Ascending aorta (tissue), 2 donors: ENCODE measurements around the gene RNPC3. TPM values are rescaled to one million over a fixed set of nuclear protein-coding genes. Genes with fewer than 3 reads are reported as not detected.

Source experiments
- DNase-seq, 2 donors: peaks; one replicate each; pipeline ENCODE4 v3.0.0-alpha.2; 2019; ENCODE audit warnings: low spot score in 2 of 2
- H3K27ac ChIP-seq, 2 donors: fragments of 200-600 bp; sonication (generic); one replicate each; pipeline ENCODE4 v1.5.1; 2016 to 2017; ENCODE audit warnings: mild to moderate bottlenecking in 1 of 2
- H3K27me3 ChIP-seq: fragments of 200-600 bp; sonication (generic); one replicate; pipeline ENCODE4 v1.5.1; 2017
- H3K36me3 ChIP-seq, 2 donors: fragments of 200-600 bp; sonication (generic); one replicate each; pipeline ENCODE4 v1.5.1; 2016
- H3K4me1 ChIP-seq, 2 donors: fragments of 200-600 bp; sonication (generic); one replicate each; pipeline ENCODE4 v1.5.1; 2016 to 2017; ENCODE audit warnings: mild to moderate bottlenecking in 1 of 2
- H3K4me3 ChIP-seq, 2 donors: fragments of 200-600 bp; sonication (generic); one replicate each; pipeline ENCODE4 v1.5.1; 2016 to 2017; ENCODE audit warnings: mild to moderate bottlenecking in 1 of 2
- H3K9me3 ChIP-seq, 2 donors: fragments of 200-600 bp; sonication (generic); one replicate each; pipeline ENCODE4 v1.5.1; 2016
- intact Hi-C: fragments of 100-400 bp; cut with DNase I; formaldehyde crosslinking; loops from one replicate; pipeline ENCODE4 v1.15.1; 2023
- total RNA-seq: library from RNA; depleted of rRNA; stranded (reverse); fragments of >200 nt; gene quantifications from one replicate; pipeline ENCODE4 v1.1.0, GENCODE V29; 2016
- TF ChIP-seq, protein P1 (sequence below), 3 experiments: fragments of 200-600 bp in 2 of 3; fragments of 450-650 bp in 1 of 3; sonication (generic) in 2 of 3; IDR thresholded peaks; one replicate each; pipeline ENCODE4 v1.5.1; 2016 to 2019; ENCODE audit warnings: antibody characterized with exemption in 3 of 3, mild to moderate bottlenecking in 1 of 3, moderate library complexity in 1 of 3

The RNPC3 gene
- total RNA-seq, 1 donor from 2014 or later, result 3.9 TPM

DNA sequence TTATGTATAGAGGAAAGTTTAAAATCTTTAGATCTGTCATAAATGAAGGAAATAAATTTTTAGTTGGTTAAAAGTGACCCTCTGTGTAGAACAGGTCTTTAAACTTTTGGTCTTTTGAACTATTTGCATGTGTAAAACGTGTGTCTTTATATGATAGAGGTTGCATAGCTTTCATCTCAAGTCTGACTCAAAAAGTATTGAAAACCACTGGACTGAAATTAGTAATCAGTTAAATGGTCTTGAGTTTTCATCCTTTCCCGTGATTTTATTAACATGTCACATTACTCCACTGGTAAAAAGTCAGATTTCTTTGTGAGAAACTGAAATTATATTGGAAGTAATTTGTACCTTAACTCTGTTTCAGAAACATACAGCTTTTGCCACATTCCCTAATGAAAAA lies 1.8 kb downstream of the RNPC3 start:
- Histone ChIP-seq H3K27ac (no peak overlapping the region), H3K9me3 (no peaks in the 10 kb centered on the region), H3K4me3 (peak overlapping the region; percentile 87 to 89), H3K27me3 (no peaks in the 10 kb centered on the region), H3K4me1 (peaks cover 0 to 26% of the 10 kb centered on the region in 2 donors), H3K36me3 (peaks cover 0 to 12% of the 10 kb centered on the region in 2 donors)
- intact Hi-C loops, result loop anchor here (5.0 kb wide), 1 partner anchor 35 kb away; no protein-coding TSS in a partner anchor
- DNase-seq, result no peak
- TF ChIP-seq, protein P1, sequence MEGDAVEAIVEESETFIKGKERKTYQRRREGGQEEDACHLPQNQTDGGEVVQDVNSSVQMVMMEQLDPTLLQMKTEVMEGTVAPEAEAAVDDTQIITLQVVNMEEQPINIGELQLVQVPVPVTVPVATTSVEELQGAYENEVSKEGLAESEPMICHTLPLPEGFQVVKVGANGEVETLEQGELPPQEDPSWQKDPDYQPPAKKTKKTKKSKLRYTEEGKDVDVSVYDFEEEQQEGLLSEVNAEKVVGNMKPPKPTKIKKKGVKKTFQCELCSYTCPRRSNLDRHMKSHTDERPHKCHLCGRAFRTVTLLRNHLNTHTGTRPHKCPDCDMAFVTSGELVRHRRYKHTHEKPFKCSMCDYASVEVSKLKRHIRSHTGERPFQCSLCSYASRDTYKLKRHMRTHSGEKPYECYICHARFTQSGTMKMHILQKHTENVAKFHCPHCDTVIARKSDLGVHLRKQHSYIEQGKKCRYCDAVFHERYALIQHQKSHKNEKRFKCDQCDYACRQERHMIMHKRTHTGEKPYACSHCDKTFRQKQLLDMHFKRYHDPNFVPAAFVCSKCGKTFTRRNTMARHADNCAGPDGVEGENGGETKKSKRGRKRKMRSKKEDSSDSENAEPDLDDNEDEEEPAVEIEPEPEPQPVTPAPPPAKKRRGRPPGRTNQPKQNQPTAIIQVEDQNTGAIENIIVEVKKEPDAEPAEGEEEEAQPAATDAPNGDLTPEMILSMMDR (IDR thresholded peaks at IDR 0.05), result no peak

DNA sequence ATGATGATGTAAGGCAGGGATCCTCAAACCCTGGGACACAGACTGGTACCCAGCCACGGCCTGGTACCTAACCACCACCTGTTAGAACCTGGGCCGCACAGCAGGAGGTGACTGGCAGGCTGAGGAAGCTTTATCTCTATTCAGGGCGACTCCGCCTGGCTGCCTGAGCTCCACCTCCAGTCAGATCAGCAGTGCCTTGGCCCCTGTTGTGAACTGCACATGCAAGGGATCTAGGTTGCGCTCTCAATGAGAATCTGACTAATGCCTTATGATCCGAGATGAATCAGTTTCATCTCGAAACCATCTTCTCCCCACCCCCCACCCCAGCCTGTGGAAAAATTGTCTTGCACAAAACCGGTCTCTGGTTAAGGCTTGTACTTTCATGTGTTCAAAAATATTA lies 4.2 kb downstream of the RNPC3 start:
- H3K4me3 ChIP-seq, result no peak overlapping the region
- peaks cover 3 to 12% of the 10 kb centered on the region in 2 donors for H3K36me3 ChIP-seq
- no peaks in the 10 kb centered on the region for H3K9me3 ChIP-seq
- intact Hi-C loops, result loop anchor here (5.0 kb wide), 1 partner anchor 33 kb away; no protein-coding TSS in a partner anchor
- TF ChIP-seq, protein P1 (IDR thresholded peaks at IDR 0.05), result no peak
- no peak for DNase-seq
- H3K27ac ChIP-seq, result no peak overlapping the region
- no peaks in the 10 kb centered on the region for H3K27me3 ChIP-seq
- peaks cover 0 to 26% of the 10 kb centered on the region in 2 donors for H3K4me1 ChIP-seq

DNA sequence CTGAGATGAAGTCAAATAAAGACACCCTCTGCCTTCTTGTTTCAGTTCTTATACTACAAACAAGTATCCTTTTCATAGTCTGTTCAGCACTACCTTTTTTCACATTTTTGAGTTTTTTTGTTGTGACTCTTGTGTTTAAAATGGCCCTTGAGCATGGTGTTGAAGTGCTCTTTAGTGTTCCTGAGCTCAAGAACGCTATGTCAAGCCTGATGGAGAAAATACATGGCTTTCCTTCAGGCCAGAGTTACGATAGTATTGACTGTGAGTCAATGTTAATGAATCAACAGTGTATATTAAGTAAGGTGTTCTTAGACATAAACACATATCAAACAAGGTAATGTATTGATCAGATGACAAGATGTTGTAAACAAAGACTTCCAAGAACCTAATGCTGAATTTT lies 12.7 kb downstream of the RNPC3 start:
- H3K36me3 ChIP-seq, result peaks cover 54 to 72% of the 10 kb centered on the region in 2 donors
- no peak overlapping the region for H3K4me3 ChIP-seq

DNA sequence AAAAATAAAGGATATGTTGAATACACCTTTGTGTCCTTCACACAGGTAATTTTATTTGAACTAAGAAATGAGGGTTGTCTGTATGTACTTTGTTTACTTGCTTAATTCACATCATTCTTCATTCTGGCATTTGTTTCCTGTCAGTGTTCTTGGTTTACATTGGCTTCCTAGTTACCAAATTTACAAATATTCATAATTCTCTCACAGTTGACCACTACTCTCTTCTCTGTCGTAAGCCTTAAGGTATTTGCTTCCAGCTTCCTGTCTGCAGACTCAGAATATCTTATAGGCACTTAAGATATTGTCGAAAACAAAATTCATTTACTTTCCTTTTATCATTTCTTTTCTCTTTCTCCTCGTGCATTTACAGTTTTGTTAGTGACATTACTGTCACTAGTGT lies 15.9 kb downstream of the RNPC3 start:
- TF ChIP-seq, protein P1 (IDR thresholded peaks at IDR 0.05), result no peak
- no peak for DNase-seq
- H3K9me3 ChIP-seq, result no peaks in the 10 kb centered on the region
- no peaks in the 10 kb centered on the region for H3K4me1 ChIP-seq
- H3K27ac ChIP-seq, result no peak overlapping the region
- H3K4me3 ChIP-seq, result no peak overlapping the region
- intact Hi-C loops, result no loop called here
- no peaks in the 10 kb centered on the region for H3K27me3 ChIP-seq
- peaks cover 57 to 68% of the 10 kb centered on the region in 2 donors for H3K36me3 ChIP-seq

More for the DNA sequence above, 12.7 kb downstream of the RNPC3 start:
- H3K9me3 ChIP-seq, result no peaks in the 10 kb centered on the region
- intact Hi-C loops, result no loop called here
- H3K27ac ChIP-seq, result no peak overlapping the region
- no peaks in the 10 kb centered on the region for H3K27me3 ChIP-seq
- no peak for DNase-seq
- no peaks in the 10 kb centered on the region for H3K4me1 ChIP-seq
- TF ChIP-seq, protein P1 (IDR thresholded peaks at IDR 0.05), result no peak

DNA sequence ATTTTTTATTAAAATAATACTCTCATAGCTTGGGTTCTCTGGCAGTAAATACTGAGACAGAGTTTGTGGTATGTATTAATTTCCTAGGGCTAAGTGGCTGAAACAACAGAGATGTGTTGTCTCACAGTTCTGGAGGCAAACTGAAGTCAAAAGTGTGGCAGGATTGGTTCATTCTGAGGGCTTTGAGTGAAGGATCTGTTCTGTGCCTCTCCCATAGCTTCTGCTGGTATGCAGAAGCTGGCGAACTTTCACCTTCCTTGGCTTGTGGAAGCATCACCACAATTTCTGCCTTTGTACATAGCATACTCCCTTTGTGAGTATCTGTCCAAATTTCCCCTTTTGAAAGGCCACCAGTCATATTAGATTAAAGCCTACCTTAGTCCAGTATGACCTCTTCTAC lies 21.0 kb downstream of the RNPC3 start:
- no peaks in the 10 kb centered on the region for H3K27me3 ChIP-seq
- peaks cover 48 to 55% of the 10 kb centered on the region in 2 donors for H3K36me3 ChIP-seq
- DNase-seq, result no peak
- no peak overlapping the region for H3K4me3 ChIP-seq
- TF ChIP-seq, protein P1 (IDR thresholded peaks at IDR 0.05), result no peak
- H3K9me3 ChIP-seq, result no peaks in the 10 kb centered on the region
- intact Hi-C loops, result no loop called here
- H3K4me1 ChIP-seq, result no peaks in the 10 kb centered on the region
- H3K27ac ChIP-seq, result no peak overlapping the region

DNA sequence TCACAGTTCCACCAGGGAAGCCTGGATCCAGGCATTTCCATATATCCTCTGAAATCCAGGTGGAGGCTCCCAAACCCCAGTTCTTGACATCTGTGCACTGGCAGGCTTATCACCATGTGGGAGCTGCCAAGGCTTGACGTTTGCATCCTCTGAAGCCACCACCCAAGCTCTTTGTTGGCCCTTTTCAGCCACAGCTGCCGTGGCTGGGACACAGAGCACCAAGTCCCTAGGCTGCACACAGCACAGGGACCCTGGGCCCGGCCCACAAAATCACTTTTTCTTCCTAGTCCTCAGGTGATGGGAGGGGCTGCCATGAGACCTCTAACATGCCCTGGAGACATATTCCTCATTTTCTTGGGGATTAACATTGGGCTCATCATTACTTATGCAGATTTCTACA lies 22.3 kb downstream of the RNPC3 start:
- H3K4me3 ChIP-seq, result no peak overlapping the region
- H3K36me3 ChIP-seq, result peaks cover 52 to 54% of the 10 kb centered on the region in 2 donors
- H3K4me1 ChIP-seq, result no peaks in the 10 kb centered on the region
- no peaks in the 10 kb centered on the region for H3K9me3 ChIP-seq
- intact Hi-C loops, result no loop called here
- TF ChIP-seq, protein P1 (IDR thresholded peaks at IDR 0.05), result no peak
- H3K27ac ChIP-seq, result no peak overlapping the region
- no peaks in the 10 kb centered on the region for H3K27me3 ChIP-seq
- no peak for DNase-seq
